DMS53 treated with DMSO at 0.1 percent for 48 hours (cell line): ENCODE results near the gene IL6ST.
"Not testable (repeated sequence)": the region's sequence is repeated elsewhere in the genome, so short reads cannot be mapped to it uniquely, and the experiment has no call there.

Experiments used
- DNase-seq: peaks from one replicate; lab custom pipeline; 2025; ENCODE audit not compliant: unreplicated experiment; lab: John Stamatoyannopoulos, UW

IL6ST gene

DNA sequence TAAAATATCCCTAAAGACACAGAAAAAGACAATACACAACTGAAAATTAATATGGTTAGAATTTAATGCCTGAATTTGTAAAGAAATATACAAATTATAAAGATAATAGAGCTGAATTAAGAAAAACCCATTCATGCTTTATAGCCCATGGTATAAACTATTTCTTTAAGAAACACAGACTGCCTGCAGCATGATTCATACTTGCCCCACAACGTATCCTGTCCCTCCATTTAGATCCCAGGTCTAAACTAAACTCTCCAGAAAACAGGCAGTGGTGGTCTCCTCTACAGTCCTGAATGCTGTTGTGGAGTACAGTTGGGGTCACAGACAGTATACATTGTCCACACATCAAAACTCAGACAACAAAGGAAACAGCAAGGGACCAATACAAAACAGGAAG, 24.8 kb downstream of the IL6ST start:
- DNase-seq = no peak

DNA sequence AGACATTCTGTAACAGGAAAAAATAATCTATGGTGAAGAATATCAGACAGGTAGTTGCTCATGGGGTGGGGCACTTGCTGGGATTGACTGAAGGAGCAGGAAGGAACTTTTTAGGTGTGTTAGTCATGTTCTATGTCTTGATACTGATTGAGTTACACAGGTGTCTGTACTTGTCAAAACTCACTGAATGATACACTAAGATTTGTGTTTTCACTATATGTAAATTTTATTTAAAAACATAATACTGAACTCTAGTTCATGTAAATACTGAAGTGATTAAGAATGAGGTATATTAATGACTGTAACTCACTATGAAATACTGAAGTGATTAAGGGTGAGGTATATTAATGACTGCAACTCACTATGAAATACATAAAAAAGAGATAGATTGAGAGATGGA, 28.5 kb downstream of the IL6ST start:
- DNase-seq = no peak

DNA sequence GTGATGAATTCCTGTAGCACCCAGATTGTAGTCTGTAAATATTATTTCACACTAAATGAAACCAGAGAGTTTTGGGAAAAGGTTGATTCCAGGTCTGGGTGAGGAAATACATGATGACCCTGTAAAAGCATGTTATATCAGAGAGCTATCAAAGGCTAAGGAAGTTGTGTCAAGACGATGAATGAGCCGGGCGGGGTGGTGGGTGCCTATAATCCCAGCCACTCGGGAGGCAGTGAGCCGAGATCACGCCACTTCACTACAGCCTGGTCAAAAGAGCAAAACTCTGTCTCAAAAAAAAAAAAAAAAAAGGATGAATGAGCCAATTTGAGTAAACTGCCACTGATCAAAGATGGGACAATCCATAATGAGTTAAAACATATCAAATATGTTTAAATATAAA, 29.2 kb downstream of the IL6ST start:
- DNase-seq = no peak

DNA sequence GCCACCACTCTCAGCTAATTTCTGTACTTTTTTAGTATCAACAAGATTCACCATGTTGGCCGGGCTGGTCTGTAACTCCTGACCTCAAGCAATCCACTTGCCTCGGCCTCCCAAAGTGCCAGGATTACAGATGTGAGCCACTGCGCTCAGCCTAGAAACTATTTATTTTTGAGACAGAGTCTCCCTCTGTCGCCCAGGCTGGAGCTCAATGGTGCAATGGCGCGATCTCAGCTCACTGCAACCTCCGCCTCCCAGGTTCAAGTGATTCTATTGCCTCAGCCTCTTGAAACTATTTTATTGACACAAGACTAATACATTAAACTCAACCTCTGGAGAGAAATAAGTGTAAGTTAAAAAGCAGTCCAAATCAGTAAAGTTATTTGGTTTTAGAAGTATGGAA, 34.0 kb downstream of the IL6ST start:
- no peak for DNase-seq

DNA sequence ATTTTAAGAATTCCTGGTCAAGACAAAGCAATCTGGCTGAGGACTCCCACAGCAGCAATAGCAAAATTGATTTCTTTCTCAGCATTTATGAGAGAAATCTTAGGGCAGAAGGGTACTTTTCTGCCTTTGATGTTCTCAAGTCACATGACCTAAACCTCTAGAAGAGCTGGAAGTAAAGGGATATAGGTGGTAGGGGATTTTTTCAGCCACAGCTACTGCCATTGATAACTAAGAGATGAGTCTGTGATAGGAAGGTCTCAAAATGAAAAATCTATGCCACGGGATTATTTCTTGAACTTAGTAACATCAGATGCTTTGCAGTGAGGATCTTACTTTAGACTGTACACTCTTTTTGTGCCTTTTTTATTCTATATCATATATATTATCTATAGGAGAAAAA, 35.6 kb downstream of the IL6ST start:
- DNase-seq = no peak

DNA sequence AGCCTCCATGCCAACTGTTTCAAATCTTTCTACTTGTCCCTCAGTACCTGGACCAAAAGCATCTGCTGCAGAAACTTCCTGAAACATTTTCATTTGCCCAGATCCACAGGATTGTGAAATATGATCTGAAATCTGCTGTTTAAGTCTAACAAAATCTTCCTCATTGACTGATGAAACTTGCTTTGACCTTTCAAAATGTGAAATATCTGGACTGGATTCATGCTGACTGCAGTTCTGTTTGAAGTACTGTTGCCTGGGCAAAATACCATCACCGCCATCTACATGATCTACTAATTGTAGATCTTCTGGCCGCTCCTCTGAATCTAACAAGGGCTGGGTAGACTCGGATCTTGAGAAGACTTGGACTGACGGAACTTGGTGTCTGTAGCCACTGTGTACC, 53.6 kb downstream of the IL6ST start:
- DNase-seq = not testable (repeated sequence)

DNA sequence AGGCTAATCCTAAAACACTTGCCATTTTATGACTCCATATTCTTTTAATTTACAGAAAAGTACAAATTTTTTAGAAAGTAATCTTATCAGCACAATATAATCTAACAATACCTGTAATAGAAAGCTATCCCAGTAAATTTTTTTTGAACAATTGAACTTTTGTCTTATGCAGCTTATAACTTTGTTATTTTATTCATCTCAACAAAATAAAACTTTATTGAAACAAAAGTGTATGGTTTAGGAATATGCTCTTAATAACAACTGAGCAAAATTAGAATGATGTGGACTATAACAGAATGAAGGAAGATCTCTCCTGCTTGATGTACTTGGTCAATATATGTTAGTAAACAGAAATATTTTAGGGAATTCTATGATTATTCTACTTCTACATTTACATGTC, 57.2 kb downstream of the IL6ST start:
- not testable (repeated sequence) for DNase-seq

DNA sequence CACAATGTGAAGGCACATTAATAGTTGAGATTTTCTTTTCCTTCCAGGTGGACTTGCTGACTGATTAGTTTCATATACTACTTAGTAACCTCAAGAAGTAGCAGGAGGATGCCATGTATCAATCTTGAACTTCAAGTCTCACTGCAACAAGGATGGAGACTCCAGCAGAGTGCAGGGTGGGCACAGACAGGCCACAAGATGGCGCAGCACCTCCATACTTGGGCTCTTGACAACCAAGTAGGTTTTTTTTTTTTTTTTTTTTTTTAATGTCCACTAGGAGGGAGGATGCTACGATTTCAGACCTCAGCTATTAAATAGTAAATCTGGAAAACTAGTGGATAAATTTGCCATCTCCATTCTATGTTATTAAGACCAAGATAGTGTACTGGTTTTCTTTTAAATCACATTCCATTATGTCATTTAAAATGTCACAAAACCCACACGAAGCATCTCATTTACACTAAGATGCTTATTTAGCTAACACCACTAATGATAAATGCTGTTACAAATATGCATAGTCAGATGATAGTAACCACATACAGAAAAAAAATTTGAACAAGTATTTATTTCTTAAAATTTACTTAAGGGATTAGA, 58.6 kb downstream of the IL6ST start:
- peak; percentile 77 for DNase-seq

DNA sequence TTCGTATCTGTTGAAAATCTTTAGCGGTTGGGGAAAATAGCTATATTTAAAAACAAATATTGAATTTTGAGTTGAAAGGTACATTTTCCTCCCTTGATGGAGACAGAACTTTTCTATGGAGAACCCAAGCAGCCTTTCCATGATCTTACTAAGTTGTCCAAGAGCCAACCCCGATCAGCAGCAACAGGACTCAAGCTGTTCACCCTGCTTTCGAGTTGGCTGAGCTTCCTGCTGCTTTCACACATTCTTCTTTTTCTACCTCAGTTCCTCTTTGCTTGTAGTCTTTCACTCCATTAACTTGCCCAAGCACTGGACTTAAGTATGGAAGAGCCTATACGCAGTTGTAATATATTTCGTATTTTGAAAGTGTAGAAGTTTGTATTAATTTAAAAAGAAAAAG, 59.4 kb downstream of the IL6ST start:
- no peak for DNase-seq

DNA sequence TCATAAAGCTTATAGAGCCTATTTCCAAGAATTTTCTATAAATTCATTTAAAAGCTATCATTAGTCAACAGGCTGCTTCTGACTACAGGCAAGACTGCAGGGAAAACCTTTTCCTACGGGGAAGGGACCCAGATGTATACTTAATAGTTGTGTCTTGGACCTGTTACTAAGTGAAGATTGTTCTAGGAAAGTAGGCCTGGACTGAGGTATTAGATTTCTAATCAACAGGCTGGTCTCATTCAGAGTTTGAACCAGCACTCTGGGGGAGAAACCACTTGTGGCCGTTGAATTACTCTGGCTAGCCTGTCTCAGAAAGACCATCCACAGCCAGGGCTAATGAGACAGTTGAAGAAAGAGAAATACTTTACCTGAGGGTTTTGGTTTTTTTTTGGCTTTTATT, 60.0 kb downstream of the IL6ST start:
- DNase-seq = no peak

DNA sequence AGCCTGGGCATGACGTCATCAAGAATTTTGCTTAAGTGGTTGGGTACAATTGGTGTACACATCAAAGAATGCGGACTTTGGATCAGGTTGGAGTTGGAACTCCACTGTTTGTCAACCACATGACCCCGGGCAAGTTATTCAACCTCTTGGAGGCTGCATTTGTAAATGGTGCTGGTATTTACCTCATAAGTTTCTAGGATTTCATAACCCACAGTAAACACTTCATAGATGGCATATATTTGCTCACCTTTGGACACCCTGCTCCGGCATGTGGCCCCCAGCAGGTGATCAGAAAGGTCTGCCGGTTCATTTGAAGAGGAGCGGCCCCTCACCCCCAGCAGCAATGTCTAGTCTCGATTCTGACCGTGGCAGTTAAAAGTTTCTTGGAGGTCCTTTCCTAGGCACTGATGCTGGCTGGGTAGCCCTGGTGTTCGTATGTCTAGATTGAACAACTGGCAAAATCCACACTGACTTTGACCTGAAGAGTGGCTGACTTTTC, 60.6 kb downstream of the IL6ST start:
- peak; percentile 88 for DNase-seq

DNA sequence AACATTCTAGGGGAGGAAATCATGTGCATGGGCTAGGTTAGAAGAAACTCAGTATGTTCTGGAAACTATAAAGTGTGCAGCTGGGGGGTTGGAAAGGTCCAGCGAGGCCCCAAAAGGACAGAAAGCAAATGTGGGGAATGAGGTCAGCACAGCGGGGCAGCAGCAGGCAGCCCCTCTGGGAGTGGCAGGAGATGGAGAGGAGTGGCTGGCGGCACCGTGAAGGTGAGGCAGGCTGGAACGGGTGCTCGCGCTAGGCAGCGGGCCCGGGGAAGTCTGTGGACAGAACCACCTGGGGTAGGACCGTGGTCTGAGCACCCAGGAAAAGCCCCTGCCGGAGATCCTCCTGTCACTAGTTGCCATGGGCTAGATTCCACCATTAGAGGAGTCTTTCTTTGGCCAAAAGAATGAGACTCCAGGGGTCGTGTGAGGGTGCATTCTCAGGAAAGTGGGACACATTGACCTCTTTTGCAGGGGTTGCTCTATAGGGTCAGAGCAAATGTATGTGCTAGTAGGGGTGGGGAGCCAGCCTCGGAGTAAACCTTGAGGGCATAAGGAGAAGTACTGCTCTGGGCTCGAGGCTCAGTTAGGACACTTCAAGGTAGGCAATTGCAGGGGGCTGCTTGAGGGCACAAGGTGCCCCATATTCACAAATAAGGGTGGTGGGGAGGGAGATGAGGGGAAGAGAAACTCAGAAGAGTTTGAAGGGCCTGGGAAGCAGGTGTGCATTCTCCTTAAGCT, 61.2 kb downstream of the IL6ST start:
- no peak for DNase-seq

DNA sequence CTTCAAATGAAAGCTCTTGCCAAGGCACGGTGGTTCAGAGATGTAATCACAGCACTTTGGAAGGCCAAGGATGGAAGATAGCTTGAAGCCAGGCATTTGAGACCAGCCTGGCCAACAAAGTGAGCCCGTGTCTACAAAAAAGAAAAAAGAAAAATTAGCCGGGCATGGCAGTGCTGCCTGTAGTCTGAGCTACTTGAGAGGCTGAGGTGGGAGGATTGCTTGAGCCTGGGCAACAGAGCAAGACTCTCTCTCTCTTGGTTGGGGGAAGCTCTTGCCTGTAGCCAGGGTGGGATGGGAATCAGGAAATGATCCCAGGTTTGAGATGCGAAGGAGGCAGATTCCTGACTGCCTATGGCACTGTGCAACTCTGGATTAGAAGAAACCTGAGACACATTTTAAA, 62.1 kb downstream of the IL6ST start:
- no peak for DNase-seq

DNA sequence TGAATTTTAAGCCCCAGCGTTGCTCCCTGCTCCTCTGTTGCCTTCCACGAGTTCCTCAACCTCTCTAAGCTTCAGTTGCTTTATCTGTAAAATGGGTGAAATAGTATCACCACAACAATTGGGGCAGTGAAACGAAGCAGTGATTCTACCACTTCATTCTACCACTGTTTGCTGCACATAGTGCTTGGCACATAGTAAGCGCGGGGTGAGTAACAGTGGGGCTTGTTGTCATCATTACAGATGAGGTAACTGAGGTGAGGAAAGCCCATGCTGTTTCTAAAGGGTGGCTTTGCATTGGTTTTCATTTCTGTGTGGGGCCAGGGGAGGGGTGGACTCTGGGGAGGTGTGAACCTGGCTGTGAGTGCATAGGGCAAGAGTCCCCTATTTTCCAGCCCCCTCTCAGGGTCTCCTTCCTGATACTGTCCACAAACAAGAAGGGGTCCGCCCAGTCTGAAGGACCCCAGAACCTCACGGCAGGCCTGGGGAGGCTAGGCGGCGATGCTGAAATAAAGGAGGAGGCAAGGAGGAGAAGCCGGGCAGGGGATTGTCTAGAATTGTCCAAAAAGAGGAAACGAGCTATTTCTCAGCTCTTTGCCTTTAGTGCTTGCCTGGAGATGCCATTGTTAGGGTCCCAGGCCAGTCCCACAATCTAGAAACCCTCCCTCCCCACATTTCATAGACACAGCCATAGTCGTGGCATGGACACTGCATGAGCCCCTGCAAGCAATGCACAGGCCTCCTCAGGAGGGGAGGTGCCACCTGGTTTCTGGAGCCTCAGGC, 65.6 kb downstream of the IL6ST start:
- no peak for DNase-seq

DNA sequence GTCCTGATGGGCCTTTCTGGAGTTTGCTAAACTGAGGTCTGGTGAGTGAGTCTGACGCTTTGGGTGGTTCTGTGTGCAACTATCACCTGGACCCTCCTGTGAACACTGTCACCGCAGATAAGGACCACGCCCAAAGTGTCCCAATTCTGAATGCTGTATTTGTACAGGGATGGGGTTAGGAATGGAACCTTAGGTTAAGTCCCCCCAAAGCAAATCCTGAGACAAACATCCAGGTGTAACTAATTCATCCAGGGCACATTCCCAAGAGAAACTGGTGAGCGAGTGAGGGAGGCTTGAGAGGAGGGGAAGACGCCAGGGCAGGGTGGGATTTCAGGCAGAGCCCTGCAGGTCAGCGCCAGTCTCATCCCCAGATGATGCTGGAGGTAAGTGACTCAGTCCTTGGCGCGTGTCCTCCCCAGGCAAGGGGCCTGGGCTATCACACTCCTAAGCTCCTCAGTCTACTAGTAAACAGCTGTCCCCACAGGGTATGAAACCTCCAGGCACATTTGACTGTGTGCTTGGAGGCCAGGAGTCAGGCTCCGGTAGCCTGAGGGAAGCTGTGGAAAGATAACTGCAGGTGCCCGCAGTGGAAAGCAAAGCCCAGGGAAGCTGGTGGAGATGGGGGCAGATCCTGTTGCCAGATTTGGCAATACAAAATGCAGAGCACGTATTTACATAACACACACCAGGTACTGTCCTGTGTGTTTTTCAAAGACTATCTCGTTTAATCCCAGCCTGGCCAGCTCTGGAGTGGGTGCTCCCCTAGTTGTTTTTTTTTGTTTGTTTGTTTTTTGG, 66.7 kb downstream of the IL6ST start:
- DNase-seq = no peak

DNA sequence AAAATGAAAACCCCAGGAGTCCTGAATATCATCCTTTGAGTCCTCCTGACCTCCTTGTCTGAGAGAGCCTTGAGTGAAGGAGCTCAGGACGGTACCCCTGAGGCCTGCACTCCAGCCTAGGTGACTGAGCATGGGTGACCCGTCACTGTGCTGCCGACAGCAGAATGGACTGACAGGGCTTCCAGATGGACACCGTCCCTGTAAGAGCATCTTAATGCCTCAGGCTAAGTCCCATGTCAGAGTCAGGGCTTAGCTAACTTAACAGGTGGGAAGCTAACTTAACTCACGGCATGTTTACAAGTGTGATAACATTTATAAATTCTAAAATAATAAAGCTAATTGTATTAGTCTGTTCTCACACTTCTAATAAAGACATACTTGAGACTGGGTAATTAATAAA, 68.3 kb downstream of the IL6ST start:
- no peak for DNase-seq

DNA sequence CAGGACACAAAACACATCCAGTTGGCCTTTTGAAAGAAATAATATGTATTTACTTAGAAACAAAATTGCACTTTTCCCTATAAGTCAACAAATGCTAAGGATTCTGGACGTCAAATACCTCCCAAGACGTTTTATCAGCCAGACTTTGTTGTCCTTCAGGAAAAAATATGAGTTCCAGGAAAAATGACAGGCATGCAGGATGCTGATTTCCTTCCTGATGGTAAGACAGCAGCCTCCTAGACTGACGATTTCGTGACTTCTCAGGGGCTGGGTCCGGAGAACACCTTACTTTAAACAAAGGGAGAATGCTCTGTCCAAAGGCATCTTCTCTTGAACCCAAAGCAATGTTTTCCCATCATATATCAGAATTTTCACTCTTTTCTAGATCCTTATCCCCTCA, 69.1 kb downstream of the IL6ST start:
- no peak for DNase-seq

DNA sequence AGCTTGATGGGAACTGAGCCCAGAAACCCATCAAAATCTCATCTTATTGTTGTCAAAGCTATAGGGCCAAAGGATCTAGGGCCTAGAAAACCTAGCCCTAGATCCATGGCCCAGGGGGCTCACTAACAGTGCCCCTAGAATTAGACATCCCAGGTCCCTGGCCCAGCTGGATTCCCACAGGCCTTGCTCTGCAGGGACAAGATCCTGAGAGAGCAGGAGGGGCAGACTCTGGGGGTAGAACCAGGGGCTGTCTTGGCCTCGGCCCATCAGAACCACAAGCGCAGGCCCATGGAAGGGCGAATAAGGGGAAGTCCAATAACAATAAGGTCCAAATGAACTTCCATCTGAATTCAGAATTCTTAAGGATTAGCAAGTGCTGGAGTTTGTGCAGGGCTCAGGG, 69.6 kb downstream of the IL6ST start:
- no peak for DNase-seq

DNA sequence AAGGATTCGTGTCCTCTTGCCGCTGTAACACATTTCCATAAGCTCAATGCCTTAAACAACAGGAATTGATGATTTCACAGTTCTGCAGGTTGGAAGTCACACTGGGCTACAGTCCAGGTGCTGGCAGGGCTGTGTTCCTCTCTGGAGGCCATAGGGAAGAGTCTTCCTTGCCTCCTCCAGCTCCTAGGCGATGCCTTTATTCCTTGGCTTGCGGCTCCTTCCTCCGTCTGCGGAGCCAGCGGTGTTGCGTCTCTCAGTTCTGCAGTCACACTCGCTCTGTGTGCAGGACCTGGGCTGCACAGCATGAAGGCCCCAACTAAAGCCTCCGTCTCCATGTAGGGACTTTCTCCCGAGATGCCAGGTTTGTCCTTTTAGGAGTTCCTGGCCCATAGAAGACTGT, 70.0 kb downstream of the IL6ST start:
- DNase-seq = no peak

DNA sequence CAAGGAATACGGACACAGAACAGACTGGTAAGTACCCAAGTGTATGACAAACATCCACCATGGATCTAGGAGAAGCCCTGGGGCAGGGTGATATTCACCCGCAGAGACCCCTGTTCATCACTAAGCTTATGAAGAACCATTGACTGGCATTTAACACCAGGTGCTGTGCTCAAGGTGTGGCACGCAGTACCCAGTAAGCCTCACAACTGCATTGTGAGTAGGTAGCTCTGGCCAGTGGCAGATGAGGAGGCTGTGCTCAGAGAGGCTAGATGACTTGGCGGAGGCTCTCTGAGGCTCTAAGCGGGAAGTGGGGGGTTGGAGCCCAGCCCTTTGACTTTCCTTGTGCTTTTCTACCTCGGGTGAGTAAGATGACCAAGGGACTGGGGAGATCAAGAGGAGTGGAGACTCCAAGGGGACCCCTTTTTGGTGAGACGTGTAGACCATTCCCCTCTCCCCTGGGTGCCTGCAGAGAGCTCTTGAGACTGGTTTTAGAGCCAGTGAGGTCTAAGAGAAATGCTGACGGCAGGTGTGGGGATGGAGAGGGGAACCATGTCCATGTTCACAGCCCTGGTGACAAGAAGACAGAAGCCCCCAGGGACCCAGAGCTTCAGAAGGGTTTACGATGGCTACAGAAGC, 70.8 kb downstream of the IL6ST start:
- DNase-seq = no peak
